Neural progenitor cell (in vitro differentiated cells): ENCODE measurements around the gene MICB.

Experiments
- EZH2 ChIP-seq: fragments of 200-600 bp; sonication (generic); IDR thresholded peaks from 2 replicates; pipeline ENCODE4 v1.6.1; 2017; ENCODE audit warnings: antibody characterized with exemption, mild to moderate bottlenecking, moderate library complexity
- TF ChIP-seq, protein P1 (sequence below): fragments of 200-600 bp; sonication (generic); IDR thresholded peaks from 2 replicates; pipeline ENCODE4 v1.5.1; 2017; ENCODE audit warnings: antibody characterized with exemption, mild to moderate bottlenecking

DNA sequence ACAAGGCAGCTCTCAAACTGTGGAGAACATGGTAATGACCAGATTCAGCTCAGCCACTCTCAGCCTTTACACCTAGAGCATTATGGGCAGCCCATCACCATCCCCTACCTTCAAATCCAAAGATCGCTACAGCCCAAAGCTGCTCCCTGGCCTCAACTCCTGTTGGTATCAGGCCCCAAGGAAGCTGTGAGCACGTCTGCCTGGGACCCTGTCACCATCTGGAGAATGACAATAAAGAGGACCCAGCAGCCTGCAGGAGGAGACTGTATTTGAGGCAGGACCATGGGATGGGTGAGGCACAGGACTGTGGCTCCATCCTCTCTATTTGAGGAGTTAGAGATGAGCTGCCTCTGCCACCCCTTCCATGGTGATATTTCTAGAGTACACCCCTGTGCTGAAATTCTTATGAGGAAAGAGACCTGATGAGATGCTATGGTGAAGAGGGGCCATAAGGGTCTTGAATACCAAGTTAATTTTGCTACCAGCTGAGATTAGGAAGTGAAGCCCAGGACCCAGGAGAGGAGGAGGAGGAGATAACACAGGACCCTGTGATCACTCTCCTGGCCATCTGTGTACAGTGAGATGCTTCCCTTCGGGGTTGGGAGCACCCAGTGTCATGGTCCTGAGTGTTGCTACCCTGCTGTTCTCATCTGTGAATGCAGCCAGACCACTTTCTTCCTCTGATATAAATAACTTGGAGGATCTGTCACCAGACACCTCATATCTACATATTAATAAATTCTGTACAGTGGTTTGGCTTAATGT is 19.6 kb upstream of the MICB start:
- TF ChIP-seq, protein P1, sequence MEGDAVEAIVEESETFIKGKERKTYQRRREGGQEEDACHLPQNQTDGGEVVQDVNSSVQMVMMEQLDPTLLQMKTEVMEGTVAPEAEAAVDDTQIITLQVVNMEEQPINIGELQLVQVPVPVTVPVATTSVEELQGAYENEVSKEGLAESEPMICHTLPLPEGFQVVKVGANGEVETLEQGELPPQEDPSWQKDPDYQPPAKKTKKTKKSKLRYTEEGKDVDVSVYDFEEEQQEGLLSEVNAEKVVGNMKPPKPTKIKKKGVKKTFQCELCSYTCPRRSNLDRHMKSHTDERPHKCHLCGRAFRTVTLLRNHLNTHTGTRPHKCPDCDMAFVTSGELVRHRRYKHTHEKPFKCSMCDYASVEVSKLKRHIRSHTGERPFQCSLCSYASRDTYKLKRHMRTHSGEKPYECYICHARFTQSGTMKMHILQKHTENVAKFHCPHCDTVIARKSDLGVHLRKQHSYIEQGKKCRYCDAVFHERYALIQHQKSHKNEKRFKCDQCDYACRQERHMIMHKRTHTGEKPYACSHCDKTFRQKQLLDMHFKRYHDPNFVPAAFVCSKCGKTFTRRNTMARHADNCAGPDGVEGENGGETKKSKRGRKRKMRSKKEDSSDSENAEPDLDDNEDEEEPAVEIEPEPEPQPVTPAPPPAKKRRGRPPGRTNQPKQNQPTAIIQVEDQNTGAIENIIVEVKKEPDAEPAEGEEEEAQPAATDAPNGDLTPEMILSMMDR: no peak
- TF ChIP-seq EZH2: no peak
